ENCODE measurements around the gene GLDC.

GLDC gene

DNA sequence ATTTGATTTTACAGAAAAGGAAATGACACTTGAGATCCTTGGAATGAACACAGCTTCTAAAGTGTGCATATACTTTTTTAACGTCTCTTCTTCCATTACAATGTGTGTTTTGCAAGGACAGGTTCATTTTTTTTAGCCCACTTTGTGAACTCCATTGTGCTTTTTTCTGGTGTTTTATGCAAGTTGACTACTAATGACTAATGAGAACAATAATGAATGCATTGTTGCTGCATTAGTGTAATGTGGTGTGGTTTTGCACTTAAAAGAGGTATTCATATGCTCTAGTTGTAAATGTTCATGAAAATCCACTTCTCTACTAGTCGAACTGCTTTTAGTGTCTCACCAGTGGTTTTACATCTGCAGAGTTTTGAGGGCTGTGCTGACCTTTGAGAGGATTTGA lies 139.0 kb downstream of the GLDC start:
- H3K4me1 ChIP-seq (ENCODE audit: insufficient read depth, insufficient read length): no peaks in the 10 kb centered on the region
- no peak overlapping the region for H3K4me3 ChIP-seq (ENCODE audit: insufficient read length, low read depth)
- no peak for DNase-seq (ENCODE audit: low read depth, low spot score)
- TF ChIP-seq SUZ12 (IDR thresholded peaks at IDR 0.05; ENCODE audit: extremely low read depth, insufficient read depth, insufficient read length) (no peak), YY1 (IDR thresholded peaks at IDR 0.05; ENCODE audit: insufficient read depth, insufficient read length) (no peak), ZNF274 (IDR thresholded peaks at IDR 0.05; ENCODE audit: low read depth, low read length) (no peak)
- no peak overlapping the region for H3K9ac ChIP-seq (ENCODE audit: insufficient read length, low read depth)
- no peaks in the 10 kb centered on the region; the same call in 1 of the 2 replicates for H3K9me3 ChIP-seq (ENCODE audit: insufficient read depth, low read length)
- peaks cover 58% of the 10 kb centered on the region for H3K36me3 ChIP-seq (ENCODE audit: insufficient read depth, insufficient read length, low read length)
- no peaks in the 10 kb centered on the region for H3K27me3 ChIP-seq (ENCODE audit: insufficient read depth, insufficient read length)

DNA sequence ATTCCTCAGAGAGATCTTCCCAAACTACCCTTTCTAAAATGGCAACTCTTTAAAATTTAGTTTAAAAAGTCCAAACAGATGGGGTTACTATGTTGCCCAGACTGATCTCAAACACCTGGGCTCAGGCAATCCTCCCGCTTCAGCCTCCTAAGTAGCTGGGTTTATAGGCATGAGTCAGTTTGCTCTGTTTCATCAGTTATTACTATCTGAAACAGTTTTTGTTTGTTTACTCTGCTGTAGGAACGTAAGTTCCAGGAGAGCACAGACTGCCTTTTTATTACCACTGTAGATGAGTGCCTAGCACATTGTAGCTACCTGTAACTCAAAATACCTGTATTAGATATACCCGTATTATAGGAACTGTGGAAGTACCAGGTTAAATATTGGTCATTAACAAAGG lies 143.1 kb downstream of the GLDC start:
- Histone ChIP-seq H3K9me3 (ENCODE audit: insufficient read depth, low read length) (no peaks in the 10 kb centered on the region), H3K9ac (ENCODE audit: insufficient read length, low read depth) (no peak overlapping the region), H3K36me3 (ENCODE audit: insufficient read depth, insufficient read length, low read length) (peaks cover 78% of the 10 kb centered on the region), H3K4me3 (ENCODE audit: insufficient read length, low read depth) (no peak overlapping the region), H3K27me3 (ENCODE audit: insufficient read depth, insufficient read length) (no peaks in the 10 kb centered on the region), H3K4me1 (ENCODE audit: insufficient read depth, insufficient read length) (no peaks in the 10 kb centered on the region)
- TF ChIP-seq YY1 (IDR thresholded peaks at IDR 0.05; ENCODE audit: insufficient read depth, insufficient read length) (no peak), SUZ12 (IDR thresholded peaks at IDR 0.05; ENCODE audit: extremely low read depth, insufficient read depth, insufficient read length) (no peak), ZNF274 (IDR thresholded peaks at IDR 0.05; ENCODE audit: low read depth, low read length) (no peak)
- DNase-seq (ENCODE audit: low read depth, low spot score): no peak

DNA sequence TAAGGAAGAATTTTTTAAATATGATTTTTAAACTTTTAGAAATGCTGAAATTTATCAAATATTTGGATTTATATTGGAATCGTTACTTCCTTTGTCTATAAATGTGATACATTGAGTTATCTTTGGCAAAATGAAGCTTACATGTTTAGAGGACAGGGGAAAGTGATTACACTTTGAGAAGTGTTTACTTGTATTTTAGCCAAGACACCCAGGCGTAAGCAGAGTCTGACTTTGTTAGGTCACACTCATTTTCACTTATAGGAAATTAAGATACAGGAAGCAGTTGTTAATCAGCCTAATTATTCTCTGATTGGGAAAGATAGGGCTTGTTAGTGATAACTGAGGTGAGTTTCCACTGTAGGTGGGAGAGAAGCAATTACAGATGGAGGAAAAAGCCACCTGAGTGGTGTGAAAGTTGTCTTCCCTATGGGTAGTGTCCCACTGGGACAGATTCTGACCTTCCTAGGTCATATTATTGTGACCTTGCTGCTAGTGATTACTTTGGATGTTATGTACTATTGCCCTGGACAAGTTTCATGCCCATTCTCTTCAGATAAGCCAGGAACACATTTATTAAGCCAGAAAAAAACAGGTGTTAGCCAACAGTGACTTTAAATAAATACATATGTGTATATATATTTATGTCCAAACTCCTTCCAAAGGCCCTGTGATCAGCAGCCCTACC lies 143.9 kb downstream of the GLDC start:
- no peak overlapping the region for H3K4me3 ChIP-seq (ENCODE audit: insufficient read length, low read depth)
- H3K4me1 ChIP-seq (ENCODE audit: insufficient read depth, insufficient read length): no peaks in the 10 kb centered on the region
- no peak overlapping the region for H3K9ac ChIP-seq (ENCODE audit: insufficient read length, low read depth)
- no peak for DNase-seq (ENCODE audit: low read depth, low spot score)
- H3K9me3 ChIP-seq (ENCODE audit: insufficient read depth, low read length): no peaks in the 10 kb centered on the region
- H3K27me3 ChIP-seq (ENCODE audit: insufficient read depth, insufficient read length): no peaks in the 10 kb centered on the region
- H3K36me3 ChIP-seq (ENCODE audit: insufficient read depth, insufficient read length, low read length): peaks cover 81% of the 10 kb centered on the region
- TF ChIP-seq ZNF274 (IDR thresholded peaks at IDR 0.05; ENCODE audit: low read depth, low read length) (no peak), YY1 (IDR thresholded peaks at IDR 0.05; ENCODE audit: insufficient read depth, insufficient read length) (no peak), SUZ12 (IDR thresholded peaks at IDR 0.05; ENCODE audit: extremely low read depth, insufficient read depth, insufficient read length) (no peak)

DNA sequence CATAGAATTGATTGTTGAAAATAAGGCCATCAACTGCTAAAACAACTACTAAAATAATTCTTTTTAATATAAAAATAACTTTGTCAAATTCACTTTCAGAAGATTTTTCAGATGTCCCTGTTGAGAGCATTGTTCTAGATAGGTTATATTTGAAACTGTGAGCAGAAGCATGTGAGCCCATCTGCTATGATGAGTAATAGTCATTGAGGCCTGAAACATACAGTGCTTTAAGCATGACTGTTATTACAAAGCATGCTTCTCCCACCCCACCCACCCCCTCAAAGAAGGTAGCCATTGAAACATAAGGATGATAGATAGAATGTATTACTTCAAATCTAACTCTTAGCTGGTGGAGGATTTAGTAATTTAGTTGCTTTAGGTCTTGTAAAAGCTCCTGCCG lies 146.5 kb downstream of the GLDC start:
- Histone ChIP-seq H3K4me1 (ENCODE audit: insufficient read depth, insufficient read length) (no peaks in the 10 kb centered on the region), H3K9ac (ENCODE audit: insufficient read length, low read depth) (no peak overlapping the region), H3K9me3 (ENCODE audit: insufficient read depth, low read length) (no peaks in the 10 kb centered on the region), H3K27me3 (ENCODE audit: insufficient read depth, insufficient read length) (no peaks in the 10 kb centered on the region), H3K36me3 (ENCODE audit: insufficient read depth, insufficient read length, low read length) (peaks cover 81% of the 10 kb centered on the region), H3K4me3 (ENCODE audit: insufficient read length, low read depth) (no peak overlapping the region)
- no peak for TF ChIP-seq ZNF274 (IDR thresholded peaks at IDR 0.05; ENCODE audit: low read depth, low read length)
- no peak for TF ChIP-seq YY1 (IDR thresholded peaks at IDR 0.05; ENCODE audit: insufficient read depth, insufficient read length)
- TF ChIP-seq SUZ12 (IDR thresholded peaks at IDR 0.05; ENCODE audit: extremely low read depth, insufficient read depth, insufficient read length): no peak
- no peak for DNase-seq (ENCODE audit: low read depth, low spot score)

DNA sequence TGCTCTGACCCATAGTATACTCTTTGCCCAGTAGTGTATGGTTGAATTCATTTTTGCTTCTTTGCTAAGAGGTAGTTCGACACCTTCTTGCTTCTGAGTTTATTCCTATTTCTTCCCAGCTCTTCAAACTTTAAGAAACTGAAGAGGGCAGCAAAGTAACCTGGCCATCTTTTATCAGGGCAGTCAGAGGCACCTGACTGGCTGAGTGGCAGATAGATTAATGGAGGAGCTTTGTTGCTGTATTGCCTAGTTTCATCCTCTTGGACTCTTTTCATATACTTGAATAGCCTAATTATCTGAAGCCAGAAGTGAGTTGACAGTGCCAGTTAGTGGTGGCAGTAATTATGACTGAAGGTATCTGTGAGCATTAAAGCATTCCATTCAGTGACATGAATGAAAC lies 150.1 kb downstream of the GLDC start:
- Histone ChIP-seq H3K9ac (ENCODE audit: insufficient read length, low read depth) (no peak overlapping the region), H3K4me3 (ENCODE audit: insufficient read length, low read depth) (no peak overlapping the region), H3K27me3 (ENCODE audit: insufficient read depth, insufficient read length) (no peaks in the 10 kb centered on the region), H3K4me1 (ENCODE audit: insufficient read depth, insufficient read length) (no peaks in the 10 kb centered on the region), H3K9me3 (ENCODE audit: insufficient read depth, low read length) (no peaks in the 10 kb centered on the region), H3K36me3 (ENCODE audit: insufficient read depth, insufficient read length, low read length) (peaks cover 75% of the 10 kb centered on the region)
- no peak for DNase-seq (ENCODE audit: low read depth, low spot score)
- TF ChIP-seq YY1 (IDR thresholded peaks at IDR 0.05; ENCODE audit: insufficient read depth, insufficient read length): no peak
- no peak for TF ChIP-seq SUZ12 (IDR thresholded peaks at IDR 0.05; ENCODE audit: extremely low read depth, insufficient read depth, insufficient read length)
- TF ChIP-seq ZNF274 (IDR thresholded peaks at IDR 0.05; ENCODE audit: low read depth, low read length): no peak

DNA sequence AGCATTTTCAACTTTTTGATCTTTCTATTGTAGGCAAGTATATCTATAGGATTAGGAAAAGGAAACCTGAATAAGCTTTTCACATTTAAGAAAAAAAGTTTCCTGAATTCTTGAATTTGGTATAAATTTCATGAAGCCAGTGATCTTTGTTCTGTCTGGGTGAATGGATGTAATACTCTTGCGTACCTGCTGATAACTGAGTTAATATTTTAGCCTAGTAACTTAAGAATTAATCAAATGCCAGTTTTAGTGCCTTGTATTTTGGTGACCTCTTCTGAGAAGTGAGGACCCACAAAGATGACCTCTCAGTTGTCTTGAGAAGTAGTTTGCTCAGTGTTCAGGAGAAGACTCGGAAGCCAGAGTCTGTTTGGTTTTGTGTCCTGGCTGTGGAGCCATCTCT lies 154.7 kb downstream of the GLDC start:
- H3K9ac ChIP-seq (ENCODE audit: insufficient read length, low read depth): no peak overlapping the region
- no peaks in the 10 kb centered on the region for H3K4me1 ChIP-seq (ENCODE audit: insufficient read depth, insufficient read length)
- H3K9me3 ChIP-seq (ENCODE audit: insufficient read depth, low read length): no peaks in the 10 kb centered on the region
- no peaks in the 10 kb centered on the region for H3K27me3 ChIP-seq (ENCODE audit: insufficient read depth, insufficient read length)
- TF ChIP-seq ZNF274 (IDR thresholded peaks at IDR 0.05; ENCODE audit: low read depth, low read length) (no peak), YY1 (IDR thresholded peaks at IDR 0.05; ENCODE audit: insufficient read depth, insufficient read length) (no peak), SUZ12 (IDR thresholded peaks at IDR 0.05; ENCODE audit: extremely low read depth, insufficient read depth, insufficient read length) (no peak)
- peaks cover 78% of the 10 kb centered on the region for H3K36me3 ChIP-seq (ENCODE audit: insufficient read depth, insufficient read length, low read length)
- no peak overlapping the region for H3K4me3 ChIP-seq (ENCODE audit: insufficient read length, low read depth)
- no peak for DNase-seq (ENCODE audit: low read depth, low spot score)

DNA sequence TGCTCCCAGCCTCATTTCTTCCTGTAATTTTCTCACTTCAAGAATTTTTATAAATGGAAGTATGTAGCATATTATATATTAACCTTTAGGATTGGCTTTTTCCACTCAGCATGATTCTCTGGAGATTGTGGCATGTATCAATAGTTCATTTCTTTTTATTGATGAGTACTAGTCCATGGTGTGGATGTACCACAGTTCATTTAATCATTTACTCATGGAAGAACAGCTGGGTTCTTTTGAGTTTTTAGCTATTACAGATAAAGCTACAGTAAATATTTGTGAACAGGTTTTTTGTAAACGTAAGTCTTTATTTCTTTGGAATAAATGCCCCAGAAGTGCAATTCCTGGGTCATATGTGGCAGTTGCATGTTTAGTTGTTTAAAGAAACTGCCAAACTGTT lies 156.4 kb downstream of the GLDC start:
- H3K36me3 ChIP-seq (ENCODE audit: insufficient read depth, insufficient read length, low read length): peaks cover 78% of the 10 kb centered on the region
- no peak for DNase-seq (ENCODE audit: low read depth, low spot score)
- no peaks in the 10 kb centered on the region for H3K27me3 ChIP-seq (ENCODE audit: insufficient read depth, insufficient read length)
- H3K4me1 ChIP-seq (ENCODE audit: insufficient read depth, insufficient read length): no peaks in the 10 kb centered on the region
- H3K4me3 ChIP-seq (ENCODE audit: insufficient read length, low read depth): no peak overlapping the region
- no peaks in the 10 kb centered on the region for H3K9me3 ChIP-seq (ENCODE audit: insufficient read depth, low read length)
- H3K9ac ChIP-seq (ENCODE audit: insufficient read length, low read depth): no peak overlapping the region
- TF ChIP-seq ZNF274 (IDR thresholded peaks at IDR 0.05; ENCODE audit: low read depth, low read length) (no peak), YY1 (IDR thresholded peaks at IDR 0.05; ENCODE audit: insufficient read depth, insufficient read length) (no peak), SUZ12 (IDR thresholded peaks at IDR 0.05; ENCODE audit: extremely low read depth, insufficient read depth, insufficient read length) (no peak)

Measured in NT2/D1 (cell line).